SHP77 (cell line): ENCODE results near the gene YPEL1.
"Not testable (repeated sequence)": the region's sequence is repeated elsewhere in the genome, so short reads cannot be mapped to it uniquely, and the experiment has no call there.

Source experiments
- DNase-seq, 2 experiments: peaks; one replicate each; lab custom pipeline; 2025; lab: John Stamatoyannopoulos, UW

Gene YPEL1

DNA sequence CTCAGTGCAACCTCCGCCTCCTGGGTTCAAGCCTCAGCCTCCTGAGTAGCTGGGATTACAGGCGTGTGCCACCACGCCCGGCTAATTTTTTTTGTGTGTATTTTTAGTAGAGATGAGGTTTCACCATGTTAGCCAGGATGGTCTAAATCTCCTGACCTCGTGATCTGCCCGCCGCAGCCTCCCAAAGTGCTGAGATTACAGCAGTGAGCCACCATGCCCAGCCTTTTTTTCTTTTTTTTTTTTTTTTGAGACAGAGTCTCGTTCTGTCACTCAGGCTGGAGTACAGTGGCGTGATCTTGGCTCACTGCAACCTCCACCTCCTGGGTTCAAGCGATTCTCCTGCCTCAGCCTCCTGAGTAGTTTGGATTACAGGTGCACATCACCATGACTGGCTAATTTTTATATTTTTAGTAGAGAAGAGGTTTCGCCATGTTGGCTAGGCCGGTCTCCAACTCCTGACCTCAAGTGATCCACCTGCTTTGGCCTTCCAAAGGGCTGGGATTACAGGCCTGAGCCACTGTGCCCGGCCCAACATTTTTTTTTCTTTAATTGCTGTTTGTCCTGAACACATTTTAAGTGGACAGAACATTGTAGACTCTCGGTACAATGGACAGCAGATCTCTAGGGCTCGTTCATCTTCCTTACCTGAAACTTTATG is 14.3 kb downstream of the YPEL1 start:
- not testable (repeated sequence) for DNase-seq

DNA sequence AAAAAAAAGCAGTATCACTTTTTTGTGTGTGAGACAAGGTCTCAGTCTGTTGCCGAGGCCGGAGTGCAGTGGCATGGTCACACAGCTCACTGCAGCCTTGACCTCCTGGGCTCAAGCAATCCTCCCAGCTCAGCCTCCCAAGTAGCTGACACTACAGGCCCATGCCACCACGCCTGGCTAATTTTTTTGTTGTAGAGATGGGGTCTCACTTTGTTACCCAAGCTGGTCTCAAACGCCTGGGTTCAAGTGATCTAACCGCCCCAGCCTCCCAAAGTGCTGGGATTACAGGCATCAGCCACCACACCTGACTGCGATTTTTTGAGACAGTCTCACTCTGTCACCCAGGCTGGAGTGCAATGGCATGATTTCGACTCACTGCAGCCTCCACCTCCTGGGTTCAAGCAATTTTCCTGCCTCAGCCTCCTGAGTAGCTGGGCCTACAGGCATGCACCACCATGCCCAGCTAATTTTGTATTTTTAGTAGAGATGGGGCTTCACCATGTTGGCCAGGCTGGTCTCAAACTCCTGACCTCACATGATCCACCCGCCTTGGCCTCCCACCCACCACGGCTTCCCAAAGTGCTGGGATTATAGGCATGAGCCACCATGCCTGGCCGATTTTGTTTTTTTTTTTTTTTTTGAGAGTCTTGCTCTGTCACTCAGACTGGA is 15.3 kb downstream of the YPEL1 start:
- not testable (repeated sequence) for DNase-seq

DNA sequence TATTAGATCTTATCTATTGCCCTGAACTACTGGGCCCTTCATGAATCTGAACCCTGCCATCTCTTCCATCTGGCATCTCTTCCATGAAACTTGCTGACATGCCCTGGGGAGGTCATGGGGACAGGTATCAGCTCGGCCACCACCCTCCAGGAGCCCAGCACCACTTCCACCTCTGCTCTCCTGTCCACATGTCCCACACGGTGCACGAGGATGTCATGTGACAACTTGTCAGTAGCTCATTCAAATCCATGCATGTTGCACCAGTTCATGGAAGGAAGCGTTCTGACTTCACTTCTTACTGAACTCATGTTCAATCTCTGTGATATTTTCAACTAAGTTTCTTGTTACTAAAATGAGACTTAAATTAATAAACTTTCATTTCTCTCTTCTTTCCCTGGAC is 16.6 kb downstream of the YPEL1 start:
- no peak for DNase-seq

DNA sequence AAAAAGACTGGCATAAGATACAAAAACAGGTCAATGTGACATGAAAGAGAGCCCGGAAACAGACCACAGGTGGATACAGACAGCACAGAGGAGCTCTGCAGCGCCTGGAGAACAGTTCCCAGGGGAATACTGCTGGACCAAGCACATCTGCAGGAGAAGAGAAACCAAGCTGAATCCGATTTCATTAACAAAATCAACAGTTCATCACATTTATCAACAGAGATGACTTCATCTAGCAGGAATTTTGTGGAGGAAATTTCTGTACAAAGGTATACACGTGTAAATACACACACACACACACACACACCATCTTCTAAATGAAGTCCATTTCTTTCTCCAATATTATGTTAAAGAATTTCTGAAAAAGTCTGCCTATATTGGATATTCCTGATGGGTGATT is 17.1 kb downstream of the YPEL1 start:
- DNase-seq = no peak

DNA sequence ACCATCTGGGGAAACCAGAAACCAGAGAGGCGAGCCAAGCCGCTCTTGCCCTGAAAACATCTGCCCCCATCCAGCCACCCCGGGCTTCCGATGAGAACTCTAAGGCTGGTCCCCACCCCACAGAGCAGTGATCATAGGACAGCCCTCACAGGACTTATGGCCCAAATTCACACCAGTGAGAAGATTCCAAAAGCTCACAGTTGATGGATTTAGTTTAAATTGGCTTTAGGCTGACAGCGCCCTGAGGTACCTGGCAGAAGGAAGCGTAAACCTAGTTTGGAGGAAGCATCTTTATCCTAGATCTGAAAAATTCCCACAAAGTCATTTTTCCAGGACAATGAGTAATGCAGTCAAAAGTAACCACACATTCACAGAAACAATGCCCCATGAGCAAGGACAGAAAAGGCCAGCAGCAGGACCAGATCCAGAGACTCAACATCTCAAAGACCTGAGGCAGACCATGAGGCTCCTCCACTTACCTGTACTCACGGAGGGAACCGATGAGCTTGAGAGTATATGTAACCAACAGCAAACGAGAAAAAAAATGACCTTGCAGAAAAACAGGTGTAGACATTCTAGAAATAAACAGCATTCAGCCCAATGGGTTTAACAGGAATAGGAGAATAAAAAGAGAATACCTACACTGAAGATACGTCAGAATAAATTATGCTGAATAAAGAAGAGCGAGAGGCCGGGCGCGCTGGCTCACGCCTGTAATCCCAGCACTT is 19.0 kb downstream of the YPEL1 start:
- not testable (repeated sequence) for DNase-seq

DNA sequence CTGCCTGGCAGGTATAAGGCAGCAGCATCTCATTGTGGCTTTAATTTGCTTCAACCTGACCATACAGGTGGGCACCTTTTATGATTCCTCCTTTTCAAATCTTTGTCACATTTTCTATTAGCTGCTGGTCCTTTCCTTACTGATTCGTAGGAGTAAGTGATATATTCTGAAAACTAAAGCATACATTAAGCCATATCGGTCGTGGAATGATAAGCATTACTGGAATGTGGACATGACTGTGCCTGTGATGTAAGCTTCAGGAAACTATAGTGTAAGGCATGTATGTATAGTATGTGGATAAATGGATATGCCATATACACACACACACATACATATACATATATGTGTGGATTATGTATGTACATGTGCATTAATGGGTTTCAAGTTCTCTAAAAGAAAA is 20.8 kb downstream of the YPEL1 start:
- no peak for DNase-seq

DNA sequence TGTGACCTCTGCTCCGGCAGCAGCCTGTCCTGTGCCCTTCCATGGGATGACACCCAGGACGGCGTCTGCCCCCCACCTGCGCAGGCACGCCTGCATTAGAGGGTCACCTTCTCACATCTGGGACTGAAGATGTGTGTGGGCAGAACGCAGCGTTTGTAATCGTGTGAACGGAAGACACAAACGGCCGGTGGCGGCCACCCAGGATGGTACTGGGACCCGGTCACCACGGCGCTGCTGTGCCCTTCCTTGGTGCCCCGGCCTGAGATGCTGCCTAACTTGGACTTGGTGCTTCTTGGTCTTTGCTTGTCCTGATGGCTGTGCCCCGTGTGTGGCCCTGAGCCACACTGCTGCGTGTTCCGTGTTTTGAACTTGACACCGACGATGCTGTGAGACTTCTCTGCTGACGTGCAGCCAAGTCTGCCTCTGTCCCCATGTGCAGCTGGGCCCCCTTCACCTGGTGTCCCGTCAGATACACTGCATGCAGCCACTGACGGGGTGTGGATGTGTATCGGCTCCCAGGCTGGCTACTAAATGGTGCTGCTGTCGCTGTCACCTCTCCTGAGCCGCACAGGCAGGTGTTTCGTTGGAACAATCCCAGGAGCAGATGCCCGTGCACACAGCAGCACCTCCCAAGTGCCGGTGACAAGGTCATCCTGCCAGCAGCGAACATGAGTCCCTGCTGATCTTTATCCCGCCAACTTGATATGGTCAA is 21.4 kb downstream of the YPEL1 start:
- DNase-seq = peak; percentile 32

DNA sequence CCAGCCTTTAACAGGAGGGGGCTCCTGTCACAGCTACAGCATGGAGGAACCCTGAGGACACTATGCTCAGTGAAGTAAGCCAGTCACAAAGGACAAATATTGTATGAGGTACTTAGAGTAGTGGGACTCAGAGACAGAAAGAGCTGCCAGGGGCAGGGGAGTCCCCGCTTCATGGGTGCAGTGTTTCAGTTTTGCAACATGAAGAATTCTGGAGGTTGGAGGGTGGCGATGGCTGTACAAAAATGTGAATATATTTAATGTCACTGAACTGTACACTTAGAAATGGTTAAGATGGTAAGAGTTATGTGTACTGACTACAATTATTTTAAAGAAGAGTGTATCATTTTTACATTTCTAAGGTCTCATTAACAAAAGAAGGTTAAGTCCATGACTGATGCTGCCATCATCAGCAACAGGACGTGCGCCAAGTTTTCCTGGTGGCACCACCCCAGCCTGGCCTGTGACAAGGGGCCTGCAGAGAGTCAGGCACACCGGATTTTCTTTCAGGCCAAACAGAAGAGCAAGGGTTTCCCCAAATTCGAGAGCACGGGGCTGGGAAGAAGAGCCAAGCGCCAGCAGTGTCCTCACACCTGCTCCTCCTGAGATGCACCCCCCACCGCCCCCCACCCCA is 22.1 kb downstream of the YPEL1 start:
- DNase-seq = no peak

DNA sequence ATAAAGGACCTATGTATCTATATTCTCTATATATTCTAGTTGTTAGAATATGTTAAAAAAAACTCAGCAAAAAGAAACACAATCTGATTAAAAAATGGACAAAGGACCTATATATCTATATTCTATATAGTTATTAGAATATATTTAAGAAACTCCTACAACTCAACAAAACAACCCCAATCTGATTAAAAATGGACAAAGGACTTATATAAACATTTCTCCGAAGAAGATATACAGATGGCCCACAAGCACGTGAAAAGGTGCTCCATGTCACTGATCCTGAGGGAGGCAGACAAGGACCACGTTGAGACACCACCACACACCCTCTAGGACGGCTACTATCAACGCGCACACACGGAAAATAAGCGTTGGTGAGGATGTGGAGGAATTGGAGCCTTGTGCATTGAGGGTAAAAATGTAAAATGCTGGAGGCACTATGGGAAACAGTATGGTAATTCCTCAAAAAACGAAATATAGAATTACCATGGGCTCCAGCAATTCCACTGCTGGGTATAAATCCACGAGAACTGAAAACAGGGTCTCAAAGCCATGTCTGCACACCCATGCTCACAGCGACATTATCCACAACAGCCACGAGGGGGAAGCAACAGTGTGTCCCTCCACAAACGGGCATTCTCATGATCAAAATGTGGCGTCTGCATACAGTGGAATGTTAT is 22.7 kb downstream of the YPEL1 start:
- peak; percentile 78 to 81 for DNase-seq

DNA sequence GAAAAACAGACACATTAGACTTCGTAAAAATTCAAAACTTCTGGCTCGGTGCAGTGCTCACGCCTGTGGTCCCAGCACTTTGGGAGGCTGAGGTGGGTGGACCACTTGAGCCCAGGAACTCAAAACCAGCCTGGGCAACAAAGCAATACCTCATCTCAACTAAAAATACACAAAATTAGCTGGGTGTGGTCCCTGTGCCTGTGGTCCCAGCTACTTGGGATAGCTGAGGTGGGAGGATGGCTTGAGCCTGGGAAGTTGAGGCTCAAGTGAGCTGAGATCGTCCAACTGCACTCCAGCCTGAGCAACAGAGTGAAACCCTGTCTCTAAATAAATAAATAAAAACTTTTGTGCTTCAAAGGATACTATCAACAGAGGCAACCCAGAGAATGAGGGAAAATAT is 23.7 kb downstream of the YPEL1 start:
- DNase-seq = no peak

DNA sequence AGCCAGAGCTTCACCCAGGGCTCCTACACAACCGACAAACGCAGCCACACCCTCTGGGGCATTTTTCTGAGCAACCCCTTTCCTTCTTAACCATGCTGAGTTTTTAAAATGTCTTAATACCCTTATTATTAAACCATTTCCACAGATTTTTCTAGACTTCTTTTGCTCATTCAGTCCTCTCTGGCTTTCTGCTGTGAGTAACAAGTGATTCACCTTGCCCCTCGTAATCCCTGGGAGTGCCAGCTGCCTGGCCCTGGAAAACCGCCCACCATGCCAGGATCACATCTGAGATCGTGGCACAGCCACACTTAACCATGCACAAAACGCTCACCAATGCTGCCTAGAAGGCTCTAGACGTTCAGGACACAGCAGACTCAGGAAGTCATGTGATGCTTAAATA is 25.4 kb downstream of the YPEL1 start:
- no peak for DNase-seq

DNA sequence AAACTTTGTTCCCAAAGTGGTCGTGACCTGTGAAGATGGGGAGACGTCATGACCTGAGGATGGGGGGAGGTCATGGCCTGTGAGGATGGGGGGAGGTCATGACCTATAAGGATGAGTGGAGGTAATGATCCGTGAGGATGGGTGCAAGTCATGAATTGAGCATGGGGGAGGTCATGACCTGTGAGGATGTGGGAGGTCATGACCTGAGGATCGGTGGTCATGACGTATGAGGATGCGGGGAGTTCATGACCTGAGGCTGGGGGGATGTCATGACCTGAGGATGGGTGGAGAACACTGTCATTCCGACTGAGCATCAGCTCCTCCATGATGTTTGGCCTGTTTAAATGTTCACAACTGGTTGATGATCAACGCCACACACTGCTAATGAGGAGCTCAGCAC is 25.9 kb downstream of the YPEL1 start:
- DNase-seq = no peak

DNA sequence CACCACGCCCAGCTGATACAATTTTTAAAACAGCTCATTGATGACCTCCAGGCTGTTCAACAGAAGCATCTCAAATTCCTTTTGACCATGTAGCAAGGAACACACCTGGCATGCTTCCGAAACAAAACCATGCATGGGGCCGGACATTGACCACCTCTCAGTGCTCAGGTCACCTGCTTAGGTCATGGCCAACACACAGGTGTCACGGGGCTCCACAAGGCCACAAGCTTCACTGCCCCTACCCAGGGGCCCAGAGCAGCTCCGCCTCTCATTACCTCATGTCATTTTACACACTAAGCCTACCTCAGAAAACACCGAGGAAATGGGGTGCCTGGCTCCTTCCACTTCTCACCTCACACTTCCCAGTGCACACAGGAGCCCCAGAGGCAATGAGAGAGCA is 26.6 kb downstream of the YPEL1 start:
- DNase-seq = no peak

DNA sequence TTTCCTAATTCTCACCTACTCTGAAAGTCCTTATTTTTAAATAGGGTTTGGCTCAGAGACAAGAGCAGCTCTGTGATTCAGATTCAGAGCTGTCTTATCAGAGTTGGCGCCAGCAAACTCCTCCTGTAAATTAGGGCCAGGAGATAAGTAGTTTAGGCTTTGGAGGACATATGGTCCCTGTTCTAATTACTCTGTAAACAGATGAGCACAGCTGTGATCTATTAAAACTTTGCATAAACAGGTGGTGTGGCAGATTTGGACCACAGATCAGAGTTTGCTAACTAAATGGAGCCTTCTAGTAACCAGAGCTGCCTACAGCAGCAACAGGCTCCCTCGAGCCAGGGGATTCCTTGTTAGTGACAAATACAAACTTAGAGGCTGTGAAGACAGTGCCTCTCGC is 27.9 kb downstream of the YPEL1 start:
- DNase-seq = no peak

DNA sequence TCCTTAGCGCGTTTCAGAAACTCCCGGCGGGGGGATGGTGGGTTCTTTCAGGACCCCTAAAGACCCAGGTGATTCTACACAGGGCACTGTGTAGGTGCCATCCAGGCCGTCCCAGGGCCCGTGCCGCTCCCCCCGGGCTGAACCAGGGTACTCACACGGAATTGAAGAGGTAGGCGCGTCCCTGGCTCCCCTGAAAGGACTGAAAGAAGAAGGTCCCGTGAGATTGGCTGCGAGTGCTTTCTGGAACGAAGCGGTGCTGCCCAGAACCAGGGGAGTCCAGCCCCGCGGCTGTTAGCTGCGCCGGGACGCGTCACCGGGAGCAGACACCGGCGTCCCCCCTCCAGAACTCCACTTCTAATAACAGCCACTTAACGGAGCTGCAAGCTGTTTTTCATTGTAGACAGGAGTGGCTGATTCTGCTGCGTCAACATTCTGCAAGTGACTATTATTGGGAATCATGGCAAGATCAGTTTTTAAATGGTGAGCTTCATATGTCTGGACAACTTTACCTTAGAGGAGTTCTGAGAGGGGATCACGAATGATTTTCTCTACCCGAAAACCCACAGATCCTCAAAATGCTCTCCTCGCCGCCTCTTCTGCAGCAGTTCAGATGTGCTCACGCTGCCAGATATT is 31.8 kb downstream of the YPEL1 start:
- DNase-seq = no peak

DNA sequence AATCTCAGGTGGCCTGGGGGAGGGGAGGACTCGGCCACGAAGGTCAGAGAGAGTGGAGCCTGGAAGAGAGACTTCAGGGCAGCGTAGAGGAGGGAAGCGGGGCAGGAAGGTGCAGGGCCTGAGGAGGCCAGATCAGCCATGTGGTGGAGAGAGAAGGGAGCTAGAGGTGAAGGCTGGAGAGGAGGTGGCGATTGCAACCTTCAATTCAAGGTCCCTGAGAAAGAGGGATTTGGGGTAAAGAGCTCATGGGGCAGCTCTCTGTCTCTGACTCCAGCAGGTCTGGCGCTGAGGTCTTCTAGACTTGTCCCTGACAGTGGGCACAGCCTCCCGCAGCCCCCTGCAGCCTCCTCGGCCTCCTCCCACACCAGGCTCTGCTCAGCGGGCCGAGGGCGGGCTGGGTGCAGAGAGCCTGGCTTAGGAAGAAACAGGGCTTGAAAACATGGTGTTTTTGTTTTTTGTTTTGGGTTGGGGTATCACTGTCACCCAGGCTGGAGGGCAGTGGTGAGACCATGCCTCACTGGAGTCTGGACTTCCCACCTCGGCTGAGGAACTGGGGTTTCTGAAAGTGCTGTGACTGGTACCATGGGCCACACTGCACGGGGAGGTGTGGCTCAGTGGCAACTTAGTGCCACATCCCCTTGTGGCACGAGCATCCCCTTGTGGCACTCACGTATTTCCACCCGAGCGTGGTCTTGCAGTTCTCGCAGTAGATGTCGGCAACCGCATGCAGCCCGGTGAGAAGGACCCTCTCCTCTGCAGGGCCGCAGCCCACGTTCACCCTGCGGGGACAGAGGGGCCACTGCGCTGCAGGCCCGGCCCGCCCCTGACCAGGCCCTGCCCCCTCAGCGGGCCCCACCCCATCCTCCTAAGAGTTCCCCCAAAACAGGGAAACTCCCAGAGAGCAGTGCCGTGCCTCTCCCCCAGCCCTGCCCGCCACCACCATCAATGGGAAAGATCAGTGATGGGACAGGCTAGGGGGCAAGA is 32.6 kb downstream of the YPEL1 start:
- no peak for DNase-seq

DNA sequence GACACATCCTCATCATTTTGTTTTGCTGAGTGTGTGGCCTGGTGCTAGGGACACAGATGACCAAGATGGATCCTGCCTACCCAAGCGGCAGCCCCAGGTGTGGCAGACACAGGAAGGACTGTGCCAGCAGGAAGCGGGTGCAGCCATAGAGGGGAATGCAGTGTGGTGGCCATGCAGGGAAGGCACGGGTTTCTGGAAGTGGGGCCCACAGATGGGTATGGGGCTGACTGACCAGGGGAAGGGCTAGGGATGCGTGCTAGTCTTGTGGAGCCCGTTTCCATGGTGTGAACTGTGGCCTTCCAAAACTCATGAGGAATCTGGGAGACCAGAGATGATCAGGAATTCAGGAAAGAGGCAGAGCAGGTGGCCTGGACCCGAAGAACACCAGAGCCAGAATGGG is 33.5 kb downstream of the YPEL1 start:
- no peak for DNase-seq

DNA sequence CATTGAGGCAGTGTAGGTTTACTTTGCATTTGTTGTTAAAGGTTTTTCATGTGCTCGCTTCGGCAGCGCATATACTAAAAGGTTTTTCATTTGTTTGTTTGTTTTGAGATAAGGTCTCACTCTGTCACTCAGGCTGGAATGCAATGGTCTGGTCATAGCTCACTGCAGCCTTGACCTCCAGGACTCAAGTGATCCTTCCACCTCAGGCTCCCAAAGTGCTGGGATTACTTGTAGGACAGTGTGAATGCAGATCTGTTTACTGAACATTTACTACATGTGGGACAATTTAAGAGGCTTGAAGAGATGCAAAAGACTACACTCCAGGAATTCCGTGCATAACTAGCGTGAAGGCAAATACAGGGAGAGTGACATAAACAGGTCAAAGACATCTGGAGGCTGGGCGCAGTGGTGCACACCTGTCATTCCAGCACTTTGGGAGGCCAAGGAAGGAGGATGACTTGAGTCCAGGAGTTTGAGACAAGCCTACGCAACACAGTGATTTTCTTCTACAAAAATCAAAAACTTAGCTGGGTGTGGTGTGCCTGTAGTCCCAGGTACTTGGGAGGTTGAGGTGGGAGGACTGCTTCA is 34.1 kb downstream of the YPEL1 start:
- DNase-seq = no peak

DNA sequence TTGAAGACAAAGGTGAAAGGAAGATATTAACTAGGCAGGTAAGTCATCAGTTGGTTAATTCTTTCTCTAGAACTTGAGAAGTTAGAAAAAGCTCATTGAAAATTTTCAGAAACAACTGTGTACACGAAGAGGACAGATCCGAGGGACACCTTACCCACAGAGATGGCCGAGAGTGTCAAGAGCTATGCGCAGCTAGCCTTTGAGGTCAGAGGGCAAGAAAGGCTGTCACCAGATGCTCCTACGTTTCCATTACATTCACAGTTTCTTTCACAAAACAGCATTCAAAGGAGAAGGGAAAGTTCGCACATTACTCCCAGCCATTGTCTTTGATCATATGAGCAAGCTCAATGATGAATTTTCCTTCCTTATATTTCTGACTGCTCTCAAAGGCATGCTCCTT is 34.8 kb downstream of the YPEL1 start:
- no peak for DNase-seq

DNA sequence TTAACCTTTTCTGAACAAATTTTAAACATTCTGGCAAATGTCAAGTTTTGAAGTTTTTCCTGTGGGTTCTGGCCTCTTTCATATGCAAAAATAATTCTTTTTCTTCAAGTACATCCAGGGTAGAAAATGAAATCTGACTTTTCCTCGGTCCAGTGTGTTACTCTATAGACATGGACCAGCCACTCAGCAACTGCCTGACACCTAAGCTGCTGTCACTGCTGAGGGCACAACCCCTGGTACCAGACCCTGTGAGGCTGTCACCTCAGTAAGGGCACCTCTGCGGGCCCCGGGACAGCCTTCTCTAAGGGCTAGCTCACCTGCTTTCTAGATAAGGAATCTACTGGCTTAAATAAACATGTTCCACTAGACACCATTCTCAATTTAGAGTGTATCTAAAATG is 36.0 kb downstream of the YPEL1 start:
- no peak for DNase-seq
